K562 (cell line): Measurements from ENCODE around the gene SFMBT2. TPM values are rescaled to one million over a fixed set of nuclear protein-coding genes. Genes with fewer than 3 reads are reported as not detected.

ENCODE experiments used
- ATAC-seq: fragments of 200-7000 bp; cut with Tn5 transposase; 3 replicates; pipeline ENCODE4 v1.9.1; 2020; ENCODE audit warnings: moderate library complexity
- BruUV-seq: library from RNA; stranded (reverse); fragments of 400-500 nt; replicated peaks from 2 replicates; lab custom pipeline; 2021; lab: Mats Ljungman, UMichigan
- CTCF ChIA-PET: fragments of 300-600 bp; formaldehyde crosslinking; extraction: SDS; loops from one replicate; lab custom pipeline; 2021; ENCODE audit warnings: low intra/inter-chr PET ratio; lab: Yijun Ruan, JAX
- POLR2A ChIA-PET: fragments of 300-600, 350-650 bp; sonication (Branson Sonifier 250); formaldehyde crosslinking; extraction: SDS; loops from one replicate; lab custom pipeline; 2021; ENCODE audit warnings: antibody characterized with exemption, inconsistent platforms; lab: Yijun Ruan, JAX
- DNase-seq, 4 experiments: peaks; one replicate each; pipeline versions ENCODE4 v3.0.0 to v3.0.0-alpha.2; 2011 to 2018; ENCODE audit warnings: low spot score in 3 of 4, mixed read lengths in 3 of 4; ENCODE audit errors: extremely low read depth in 1 of 4
- FAIRE-seq: peaks from 2 replicates; lab custom pipeline; 2011; peaks lifted over from hg19 to GRCh38; lab: Jason Lieb, UNC
- H2AFZ ChIP-seq: 2 replicates; pipeline ENCODE4 v1.6.0; 2011; ENCODE audit warnings: low read depth, low read length, control low read depth, inconsistent platforms
- H3K27ac ChIP-seq: fragments of 200-600 bp; 3 replicates; pipeline ENCODE4 v1.8.0; 2011; ENCODE audit warnings: low read depth, mild to moderate bottlenecking, control low read depth, inconsistent platforms, low read length, moderate library complexity, mixed read lengths; ENCODE audit errors: extremely low read depth
- H3K27me3 ChIP-seq, 2 experiments: fragments of 300-600 bp in 1 of 2; 2 replicates in 1 of 2; 3 replicates in 1 of 2; pipeline versions ENCODE4 v1.6.0 to v1.8.0; 2011; ENCODE audit warnings: inconsistent platforms in 2 of 2, low read length in 2 of 2, mild to moderate bottlenecking in 1 of 2, mixed read lengths in 1 of 2, moderate library complexity in 1 of 2; ENCODE audit not compliant: control insufficient read depth in 2 of 2, insufficient read depth in 2 of 2
- H3K36me3 ChIP-seq: fragments of 300-600 bp; 3 replicates; pipeline ENCODE4 v1.8.0; 2011; ENCODE audit warnings: mild to moderate bottlenecking, low read length, inconsistent platforms; ENCODE audit not compliant: control insufficient read depth, insufficient read depth
- H3K4me1 ChIP-seq, 2 experiments: fragments of 200-600 bp in 1 of 2; replicated peaks in 1 of 2; 2 replicates in 1 of 2; 3 replicates in 1 of 2; pipeline versions ENCODE4 v1.5.1 to v1.8.0; 2011; ENCODE audit warnings: inconsistent platforms in 2 of 2, low read length in 2 of 2, mild to moderate bottlenecking in 1 of 2, mixed read lengths in 1 of 2, moderate library complexity in 1 of 2; ENCODE audit not compliant: control insufficient read depth in 2 of 2, insufficient read depth in 2 of 2
- H3K4me2 ChIP-seq: 2 replicates; pipeline ENCODE4 v1.6.1; 2011; ENCODE audit warnings: low read length, control low read depth, inconsistent platforms, mixed read lengths; ENCODE audit not compliant: insufficient read depth
- H3K4me3 ChIP-seq: fragments of 200-600 bp; sonication (generic), shearing (Covaris generic); 2 replicates; pipeline ENCODE4 v1.5.1; 2016; ENCODE audit warnings: control low read depth, inconsistent platforms
- H3K79me2 ChIP-seq: fragments of 200-600 bp; 3 replicates; pipeline ENCODE4 v1.8.0; 2011; ENCODE audit warnings: low read length, inconsistent platforms; ENCODE audit not compliant: control insufficient read depth, insufficient read depth
- H3K9ac ChIP-seq, 2 experiments: 2 replicates each; pipeline versions ENCODE4 v1.6.0 to v1.6.1; 2011; ENCODE audit warnings: low read depth in 2 of 2, low read length in 2 of 2, control low read depth in 1 of 2, inconsistent platforms in 1 of 2, mild to moderate bottlenecking in 1 of 2, mixed read lengths in 1 of 2; ENCODE audit not compliant: insufficient read depth in 1 of 2
- H3K9me1 ChIP-seq: one replicate; pipeline ENCODE4 v1.6.0; 2011; ENCODE audit warnings: inconsistent platforms, mild to moderate bottlenecking, low read length, moderate library complexity; ENCODE audit not compliant: control insufficient read depth, insufficient read depth
- H3K9me3 ChIP-seq: replicated peaks from 2 replicates; pipeline ENCODE4 v1.5.1; 2011; ENCODE audit warnings: low read depth, low read length, inconsistent platforms; ENCODE audit not compliant: control insufficient read depth, insufficient read depth
- H4K20me1 ChIP-seq: replicated peaks from 2 replicates; pipeline ENCODE4 v1.6.1; 2011; ENCODE audit warnings: low read length, inconsistent platforms, mixed read lengths; ENCODE audit not compliant: control insufficient read depth, insufficient read depth
- ADNP ChIP-seq: fragments of 200-800 bp; sonication (Bioruptor generic); IDR thresholded peaks from 2 replicates; pipeline ENCODE4 v1.6.1; 2016; ENCODE audit warnings: missing genetic modification characterization, missing compliant biosample characterization
- FOXK2 ChIP-seq, 2 experiments: fragments of 450-650 bp; IDR thresholded peaks in 1 of 2; conservative IDR thresholded peaks in 1 of 2; 2 replicates each; pipeline ENCODE4 v1.6.1; 2016; ENCODE audit warnings: low read depth in 2 of 2, mild to moderate bottlenecking in 1 of 2
- HDAC2 ChIP-seq: fragments of 450-650 bp; IDR thresholded peaks from 2 replicates; pipeline ENCODE4 v1.6.1; 2016; ENCODE audit warnings: mild to moderate bottlenecking
- MYBL2 ChIP-seq, 2 experiments: fragments of 450-650 bp in 1 of 2; sonication (generic) in 1 of 2; formaldehyde crosslinking in 1 of 2; IDR thresholded peaks; 2 replicates each; pipeline versions ENCODE4 v1.6.1 to v1.8.1; 2017 to 2022; ENCODE audit warnings: borderline replicate concordance in 1 of 2, inconsistent platforms in 1 of 2, low read depth in 1 of 2, mild to moderate bottlenecking in 1 of 2, missing genetic modification reagents in 1 of 2, moderate library complexity in 1 of 2
- NR4A1 ChIP-seq, 2 experiments: fragments of 250-450 bp in 1 of 2; fragments of 450-650 bp in 1 of 2; sonication (Bioruptor Pico) in 1 of 2; IDR thresholded peaks; 2 replicates each; pipeline versions ENCODE4 v1.4.0 to v1.6.1; 2016 to 2020; ENCODE audit warnings: mild to moderate bottlenecking in 2 of 2, missing compliant biosample characterization in 1 of 2, missing genetic modification characterization in 1 of 2, moderate library complexity in 1 of 2
- ZBTB49 ChIP-seq: sonication (generic); formaldehyde crosslinking; IDR thresholded peaks from 2 replicates; pipeline ENCODE4 v1.8.0; 2022; ENCODE audit warnings: missing genetic modification reagents, mild to moderate bottlenecking, borderline replicate concordance
- ZC3H8 ChIP-seq: fragments of 450-650 bp; IDR thresholded peaks from 2 replicates; pipeline ENCODE4 v1.6.1; 2017
- ZNF445 ChIP-seq: fragments of 250-450 bp; sonication (Bioruptor Pico); IDR thresholded peaks from 2 replicates; pipeline ENCODE4 v1.4.0; 2020; ENCODE audit warnings: low read depth, mild to moderate bottlenecking, moderate library complexity
- ZNF785 ChIP-seq: fragments of 250-450 bp; sonication (Bioruptor Pico); IDR thresholded peaks from 2 replicates; pipeline ENCODE4 v1.4.0; 2020; ENCODE audit warnings: mild to moderate bottlenecking
- WGBS: fragments of 100-300 bp; shearing (Covaris generic); methylation state at CpG from one replicate; pipeline ENCODE4 v1.1.6; 2016; ENCODE audit warnings: low coverage, mixed read lengths; ENCODE audit not compliant: insufficient coverage; ENCODE audit errors: missing lambda C conversion rate; 5-methylcytosine and 5-hydroxymethylcytosine counted together
- in situ Hi-C: fragments of 300-500 bp; cut with MboI; formaldehyde crosslinking; loops from 4 replicates; pipeline ENCODE4 v1.15.0; 2018; ENCODE audit warnings: inconsistent platforms, mixed read lengths
- intact Hi-C: fragments of 100-400 bp; cut with micrococcal nuclease; formaldehyde crosslinking; loops from 2 replicates; pipeline ENCODE4 v1.14.2; 2022
- polyA plus RNA-seq, 8 experiments: library from polyadenylated mRNA; depleted of rRNA in 4 of 8; stranded (reverse) in 5 of 8; unstranded in 3 of 8; fragments of >200 nt; fragmentation: Nextera tagmentation in 2 of 8; fragmentation: Illumina TruSeq in 1 of 8; extraction: Ambion mirVana in 2 of 8; extraction: Trizol in 1 of 8; gene quantifications; 2 replicates each; pipeline versions ENCODE4 v1.2.1 to v1.2.3, GENCODE V29; 2011 to 2014; ENCODE audit warnings: inconsistent platforms in 1 of 8, missing spikeins in 1 of 8
- total RNA-seq, 7 experiments: library from RNA; depleted of rRNA in 6 of 7; stranded (reverse); fragments of >200 nt in 6 of 7; fragmentation: Illumina TruSeq in 2 of 7; extraction: Trizol in 2 of 7; gene quantifications; 2 replicates each; pipeline versions ENCODE4 v1.2.1 to v1.2.3, GENCODE V29; 2011 to 2021; ENCODE audit warnings: low replicate concordance in 1 of 7
- TF ChIP-seq, protein P1 (sequence below): fragments of 450-650 bp; IDR thresholded peaks from 2 replicates; pipeline ENCODE4 v1.7.0; 2016; ENCODE audit warnings: borderline replicate concordance

The SFMBT2 gene
- total and polyA plus RNA-seq, 9 of the 15 experiments (the other 6 are each of a cell fraction or from before 2014, with no cell fraction given): 1.2 to 13.6 (median 7.6) TPM

DNA sequence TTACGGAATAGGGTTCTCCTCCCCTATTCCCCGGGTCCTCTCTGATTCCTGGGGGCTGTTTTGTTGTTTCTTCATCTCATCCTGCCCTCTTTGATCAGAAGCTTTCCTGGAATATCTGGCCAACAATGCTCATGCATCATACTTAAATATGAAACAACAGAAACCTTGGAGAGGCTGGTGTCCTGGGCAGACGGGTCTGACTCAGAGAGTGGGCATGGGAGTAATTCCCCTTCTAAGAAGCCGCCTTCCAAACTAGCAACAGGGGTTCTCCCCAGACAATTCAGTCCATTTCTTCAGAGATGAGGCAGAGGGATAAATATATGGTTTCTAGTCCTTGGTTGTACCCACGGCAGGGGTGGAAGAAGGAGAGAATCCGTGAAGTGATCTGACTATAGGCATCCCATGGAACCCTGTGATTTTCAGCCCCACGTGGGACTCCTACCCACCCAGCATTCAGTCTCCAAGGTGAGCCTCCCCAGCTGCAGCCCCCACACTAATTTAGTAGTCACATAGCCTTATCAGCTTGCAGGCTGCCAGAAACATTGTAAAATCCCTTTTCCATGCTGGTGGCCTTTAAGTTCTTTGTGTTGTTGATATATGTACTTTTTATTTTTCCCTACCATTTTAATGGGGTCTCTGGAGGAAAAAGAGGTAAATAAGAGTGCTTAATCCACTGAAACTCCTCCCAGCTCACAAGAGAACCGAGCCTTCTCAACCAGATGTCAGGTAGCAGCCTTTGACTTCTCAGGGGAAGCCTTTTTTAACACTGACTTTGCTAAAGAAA lies 119.2 kb downstream of the SFMBT2 start:
- H4K20me1 ChIP-seq: peaks cover 5% of the 10 kb centered on the region; the same call in 1 of the 2 replicates
- ATAC-seq (no peak), FAIRE-seq (no peak), DNase-seq (no peak)
- H3K4me1 ChIP-seq: peaks cover 0 to 7% of the 10 kb centered on the region in 2 experiments; a peak in 3 of 5 replicates
- no peaks in the 10 kb centered on the region; the same call in 2 of the 3 replicates for H3K36me3 ChIP-seq
- 52% methylated on average over 8 of the region's 8 CpGs for WGBS
- no peak overlapping the region for H3K4me3 ChIP-seq
- no TSS peak for BruUV-seq
- no peak overlapping the region for H3K27ac ChIP-seq
- CTCF ChIA-PET: no interaction called here
- no peak overlapping the region for H3K4me2 ChIP-seq
- H3K9ac ChIP-seq: no peak overlapping the region
- no peaks in the 10 kb centered on the region for H3K9me1 ChIP-seq
- in situ Hi-C loops: no loop called here
- peaks cover 75% of the 10 kb centered on the region for H3K79me2 ChIP-seq
- no peaks in the 10 kb centered on the region for H3K27me3 ChIP-seq
- POLR2A ChIA-PET: interaction anchor here (1.0 kb wide), 1 partner anchor 14 kb away, joined by 5 read pairs; no protein-coding TSS in a partner anchor
- intact Hi-C loops: no loop called here
- TF ChIP-seq HDAC2: no peak
- no peak for TF ChIP-seq ZC3H8
- no peak for TF ChIP-seq ZBTB49 (CRISPR knock-in tag)
- no peak for TF ChIP-seq ZNF445 (CRISPR knock-in tag)
- no peak for TF ChIP-seq ADNP (tag)
- no peak for TF ChIP-seq NR4A1 (CRISPR knock-in tag; IDR thresholded peaks at IDR 0.05)
- TF ChIP-seq NR4A1 (tag; IDR thresholded peaks at IDR 0.05): no peak
- TF ChIP-seq, protein P1, sequence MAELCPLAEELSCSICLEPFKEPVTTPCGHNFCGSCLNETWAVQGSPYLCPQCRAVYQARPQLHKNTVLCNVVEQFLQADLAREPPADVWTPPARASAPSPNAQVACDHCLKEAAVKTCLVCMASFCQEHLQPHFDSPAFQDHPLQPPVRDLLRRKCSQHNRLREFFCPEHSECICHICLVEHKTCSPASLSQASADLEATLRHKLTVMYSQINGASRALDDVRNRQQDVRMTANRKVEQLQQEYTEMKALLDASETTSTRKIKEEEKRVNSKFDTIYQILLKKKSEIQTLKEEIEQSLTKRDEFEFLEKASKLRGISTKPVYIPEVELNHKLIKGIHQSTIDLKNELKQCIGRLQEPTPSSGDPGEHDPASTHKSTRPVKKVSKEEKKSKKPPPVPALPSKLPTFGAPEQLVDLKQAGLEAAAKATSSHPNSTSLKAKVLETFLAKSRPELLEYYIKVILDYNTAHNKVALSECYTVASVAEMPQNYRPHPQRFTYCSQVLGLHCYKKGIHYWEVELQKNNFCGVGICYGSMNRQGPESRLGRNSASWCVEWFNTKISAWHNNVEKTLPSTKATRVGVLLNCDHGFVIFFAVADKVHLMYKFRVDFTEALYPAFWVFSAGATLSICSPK: no peak
- TF ChIP-seq FOXK2 (conservative IDR thresholded peaks at IDR 0.05 in 1 of 2, IDR thresholded peaks at IDR 0.05 in 1 of 2; ENCODE audit: low read depth in 2 of 2): no peak
- TF ChIP-seq MYBL2 (IDR thresholded peaks at IDR 0.05; ENCODE audit: low read depth): no peak
- no peak for TF ChIP-seq MYBL2 (CRISPR knock-in tag; IDR thresholded peaks at IDR 0.05; ENCODE audit: borderline replicate concordance)
- no peak for TF ChIP-seq ZNF785 (CRISPR knock-in tag)
- no peaks in the 10 kb centered on the region for H3K9me3 ChIP-seq
- no peak overlapping the region for H2AFZ ChIP-seq
